ENCODE results near the gene TMC4.
"Not testable (repeated sequence)": the region's sequence is repeated elsewhere in the genome, so short reads cannot be mapped to it uniquely, and the experiment has no call there.

The TMC4 gene

GRCh38 chr19:54201980-54202379 lies 29.0 kb upstream of the TMC4 start:
- no peak for DNase-seq

GRCh38 chr19:54201172-54201701 lies 28.3 kb upstream of the TMC4 start:
- DNase-seq: no peak

- DNase-seq: peak; percentile 16
Observed at GRCh38 chr19:54199401-54199800, 26.4 kb upstream of the TMC4 start.

- no peak for DNase-seq
Observed at GRCh38 chr19:54197121-54197520, 24.2 kb upstream of the TMC4 start.

GRCh38 chr19:54196536-54196935 lies 23.6 kb upstream of the TMC4 start:
- DNase-seq: no peak

GRCh38 chr19:54194463-54194862 lies 21.5 kb upstream of the TMC4 start:
- not testable (repeated sequence) for DNase-seq

- DNase-seq: no peak
Observed at GRCh38 chr19:54193011-54193410, 20.1 kb upstream of the TMC4 start.

GRCh38 chr19:54191811-54192453 lies 19.0 kb upstream of the TMC4 start:
- no peak for DNase-seq

- peak; percentile 93 for DNase-seq
Observed at GRCh38 chr19:54191011-54191810, 18.3 kb upstream of the TMC4 start, which contains the start of gene TSEN34. Gene TSEN34 (plus strand): TSS chr19:54191308. CDS start chr19:54191365, 57 bp downstream.

GRCh38 chr19:54190503-54191010 lies 17.6 kb upstream of the TMC4 start:
- DNase-seq: peak; percentile 100

- peak; percentile 100 for DNase-seq
Observed at GRCh38 chr19:54189735-54190502, 17.0 kb upstream of the TMC4 start.

- DNase-seq: no peak
Observed at GRCh38 chr19:54189145-54189734, 16.3 kb upstream of the TMC4 start, which contains the start of gene MBOAT7. Gene MBOAT7 (minus strand): TSS chr19:54189580. CDS start chr19:54188508, 1,072 bp downstream.

GRCh38 chr19:54188215-54188871 lies 15.4 kb upstream of the TMC4 start:
- no peak for DNase-seq

GRCh38 chr19:54186934-54187381 lies 14.0 kb upstream of the TMC4 start:
- no peak for DNase-seq

GRCh38 chr19:54186351-54186750 lies 13.4 kb upstream of the TMC4 start:
- no peak for DNase-seq

- DNase-seq: no peak
Observed at GRCh38 chr19:54183431-54183830, 10.5 kb upstream of the TMC4 start.

- not testable (repeated sequence) for DNase-seq
Observed at GRCh38 chr19:54181894-54182293, 8.9 kb upstream of the TMC4 start.

GRCh38 chr19:54180691-54181091 lies 7.7 kb upstream of the TMC4 start:
- DNase-seq: no peak

GRCh38 chr19:54179921-54180461 lies 7.0 kb upstream of the TMC4 start:
- peak; percentile 98 for DNase-seq

GRCh38 chr19:54179262-54179852 lies 6.4 kb upstream of the TMC4 start:
- no peak for DNase-seq

All from NCI-H69 (cell line).